Measurements from ENCODE around the gene GPR132. TPM values are rescaled to one million over a fixed set of nuclear protein-coding genes. Genes with fewer than 3 reads are reported as not detected.
"Not testable (repeated sequence)": the region's sequence is repeated elsewhere in the genome, so short reads cannot be mapped to it uniquely, and the experiment has no call there.

GPR132 gene, protein sequence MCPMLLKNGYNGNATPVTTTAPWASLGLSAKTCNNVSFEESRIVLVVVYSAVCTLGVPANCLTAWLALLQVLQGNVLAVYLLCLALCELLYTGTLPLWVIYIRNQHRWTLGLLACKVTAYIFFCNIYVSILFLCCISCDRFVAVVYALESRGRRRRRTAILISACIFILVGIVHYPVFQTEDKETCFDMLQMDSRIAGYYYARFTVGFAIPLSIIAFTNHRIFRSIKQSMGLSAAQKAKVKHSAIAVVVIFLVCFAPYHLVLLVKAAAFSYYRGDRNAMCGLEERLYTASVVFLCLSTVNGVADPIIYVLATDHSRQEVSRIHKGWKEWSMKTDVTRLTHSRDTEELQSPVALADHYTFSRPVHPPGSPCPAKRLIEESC
- total RNA-seq (94.5 TPM), polyA plus RNA-seq (10 to 100 TPM in 3 of 4 donors, 1 to 10 TPM in 1; 8.8 to 17.5 (median 14.6) TPM)

DNA sequence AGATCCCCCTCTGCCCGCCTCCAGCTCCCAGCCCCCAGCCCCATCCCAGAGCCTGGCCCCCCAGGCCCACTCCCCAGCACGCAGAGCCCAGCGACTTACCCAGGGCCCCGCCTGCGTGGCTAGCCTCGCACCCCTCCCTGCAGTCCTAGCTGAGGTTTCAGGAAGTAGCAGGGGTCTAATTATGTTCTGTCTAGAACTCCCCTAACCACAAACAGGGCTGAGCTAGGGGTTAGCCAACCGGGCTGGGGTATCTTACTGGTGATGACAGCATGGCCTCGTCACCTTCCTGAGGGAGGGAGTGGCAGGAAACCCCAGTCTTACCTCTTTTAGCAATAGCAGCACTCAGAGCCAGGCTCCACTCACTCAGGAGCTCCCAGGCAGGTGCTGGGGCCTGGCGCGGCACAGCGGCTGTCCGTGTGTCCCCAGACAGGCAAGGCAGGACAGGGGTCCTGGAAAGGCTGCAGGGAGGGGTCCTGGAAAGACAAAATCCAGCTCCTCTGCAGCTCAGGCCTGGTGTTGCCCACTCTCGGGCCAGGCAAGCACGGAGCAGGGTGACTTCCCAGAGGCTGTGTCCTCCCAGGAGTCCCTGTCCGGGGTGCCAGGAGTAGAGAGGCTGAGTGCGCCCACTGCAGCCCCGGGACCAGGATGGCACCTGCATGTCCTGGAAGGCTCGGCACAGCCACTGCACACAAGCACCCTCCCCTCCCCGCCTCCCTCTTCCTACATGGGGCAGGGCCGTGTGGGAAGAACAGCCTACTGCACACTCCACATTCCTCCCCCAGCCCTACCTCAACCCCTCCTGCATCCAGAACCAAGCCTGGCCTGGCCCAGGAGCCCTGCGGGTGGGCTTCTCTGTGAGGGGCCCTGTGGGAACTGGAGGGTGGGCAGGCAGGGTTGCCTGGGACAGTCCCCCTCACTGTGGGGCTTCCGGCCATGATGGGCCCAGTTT is at the start of gene GPR132:
Gene GPR132, minus strand, starts transcription at position 151 of the 949 bp plus-strand sequence. CDS start 10,010 bp downstream, outside the sequence.
- Mint-ChIP-seq H3K9me3 (no peaks in the 10 kb centered on the region), H3K36me3 (no peaks in the 10 kb centered on the region)

DNA sequence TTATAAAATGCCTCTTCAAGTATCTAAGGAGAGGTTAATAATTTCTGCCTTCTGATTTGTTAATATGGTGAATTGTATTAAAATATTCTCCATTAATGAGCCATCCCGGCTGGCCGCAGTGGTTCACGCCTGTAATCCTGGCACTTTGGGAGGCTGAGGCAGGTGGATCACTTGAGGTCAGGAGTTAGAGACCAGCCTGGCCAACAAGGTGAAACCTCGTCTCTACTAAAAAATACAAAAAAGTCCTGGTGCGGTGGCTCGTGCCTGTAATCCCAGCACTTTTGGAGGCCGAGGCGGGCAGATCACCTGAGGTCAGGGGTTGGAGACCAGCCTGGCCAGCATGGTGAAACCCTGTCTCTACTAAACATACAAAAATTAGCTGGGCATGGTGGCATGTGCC is 44.0 kb upstream of the GPR132 start:
- not testable (repeated sequence) for ATAC-seq (ENCODE audit: low read depth in 2 of 2); DNase-seq; H3K9me3 ChIP-seq (ENCODE audit: control insufficient read depth in 2 of 2, low read length in 2 of 2)

More for the DNA sequence above, at the start of gene GPR132:
- H3K4me3 ChIP-seq (ENCODE audit: low read depth, low read length): peak within 1 kb of the TSS; percentile 87
- peak; percentile 94 to 96 for ATAC-seq (ENCODE audit: low read depth in 2 of 2)
- H3K27ac Mint-ChIP-seq: peak within 1 kb of the TSS; percentile 96 to 99 (median 98)
- peak within 1 kb of the TSS; percentile 98 for H3K27ac ChIP-seq (ENCODE audit: insufficient read depth, low read length, poor library complexity, severe bottlenecking)
- no peaks in the 10 kb centered on the region for H3K9me3 ChIP-seq (ENCODE audit: control insufficient read depth in 2 of 2, low read length in 2 of 2)
- DNase-seq: peak; percentile 90 to 98 (median 94)
- H3K27me3 ChIP-seq (ENCODE audit: control insufficient read depth, insufficient read depth, low read length): no peaks in the 10 kb centered on the region
- peaks cover 5 to 91% (median 39%) of the 10 kb centered on the region in 4 donors for H3K4me1 Mint-ChIP-seq
- H3K27me3 Mint-ChIP-seq: peaks cover 4% of the 10 kb centered on the region
- H3K36me3 ChIP-seq (ENCODE audit: control insufficient read depth, insufficient read depth, low read length): no peaks in the 10 kb centered on the region
- peaks cover 85% of the 10 kb centered on the region for H3K4me1 ChIP-seq (ENCODE audit: control insufficient read depth, insufficient read depth, low read length, poor library complexity, severe bottlenecking)
- H3K4me3 Mint-ChIP-seq: peak within 1 kb of the TSS; percentile 93 to 100 (median 97)

DNA sequence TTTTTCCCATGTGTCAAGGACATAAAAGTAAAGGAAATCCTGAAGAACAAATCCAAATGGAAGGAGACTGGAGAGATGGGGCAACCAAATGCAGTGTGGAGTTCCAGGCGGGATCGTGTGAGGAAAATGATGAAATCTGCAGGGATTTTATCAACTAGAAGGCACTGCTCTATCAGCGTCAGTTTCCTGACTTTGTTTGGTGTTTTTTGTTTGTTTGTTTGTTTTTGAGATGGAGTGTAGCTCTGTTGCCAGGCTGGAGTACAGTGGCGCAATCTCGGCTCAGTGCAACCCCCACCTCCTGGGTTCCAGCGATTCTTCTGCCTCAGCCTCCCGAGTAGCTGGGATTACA is 43.3 kb upstream of the GPR132 start:
- Mint-ChIP-seq H3K9me3 (peaks cover 0 to 6% (median 0%) of the 10 kb centered on the region in 7 donors), H3K27ac (no peak overlapping the region), H3K4me1 (peaks cover 0 to 5% (median 3%) of the 10 kb centered on the region in 4 donors), H3K27me3 (peaks cover 35% of the 10 kb centered on the region), H3K4me3 (no peak overlapping the region), H3K36me3 (no peaks in the 10 kb centered on the region)
- H3K36me3 ChIP-seq (ENCODE audit: control insufficient read depth, insufficient read depth, low read length): no peaks in the 10 kb centered on the region
- ATAC-seq (ENCODE audit: low read depth in 2 of 2): no peak
- peaks cover 6% of the 10 kb centered on the region for H3K4me1 ChIP-seq (ENCODE audit: control insufficient read depth, insufficient read depth, low read length, poor library complexity, severe bottlenecking)
- H3K27me3 ChIP-seq (ENCODE audit: control insufficient read depth, insufficient read depth, low read length): peaks cover 19% of the 10 kb centered on the region
- H3K27ac ChIP-seq (ENCODE audit: insufficient read depth, low read length, poor library complexity, severe bottlenecking): no peak overlapping the region
- H3K4me3 ChIP-seq (ENCODE audit: low read depth, low read length): no peak overlapping the region
- no peaks in the 10 kb centered on the region for H3K9me3 ChIP-seq (ENCODE audit: control insufficient read depth in 2 of 2, low read length in 2 of 2)
- no peak for DNase-seq

More for the DNA sequence above, 44.0 kb upstream of the GPR132 start:
- H3K27ac Mint-ChIP-seq; H3K4me1 ChIP-seq (ENCODE audit: control insufficient read depth, insufficient read depth, low read length, poor library complexity, severe bottlenecking); H3K4me1 Mint-ChIP-seq; H3K9me3 Mint-ChIP-seq; H3K36me3 ChIP-seq (ENCODE audit: control insufficient read depth, insufficient read depth, low read length); H3K4me3 Mint-ChIP-seq; H3K27ac ChIP-seq (ENCODE audit: insufficient read depth, low read length, poor library complexity, severe bottlenecking); H3K4me3 ChIP-seq (ENCODE audit: low read depth, low read length); H3K36me3 Mint-ChIP-seq: not testable (repeated sequence)
- H3K27me3 ChIP-seq (ENCODE audit: control insufficient read depth, insufficient read depth, low read length): peaks cover 12% of the 10 kb centered on the region
- H3K27me3 Mint-ChIP-seq: peaks cover 28% of the 10 kb centered on the region

DNA sequence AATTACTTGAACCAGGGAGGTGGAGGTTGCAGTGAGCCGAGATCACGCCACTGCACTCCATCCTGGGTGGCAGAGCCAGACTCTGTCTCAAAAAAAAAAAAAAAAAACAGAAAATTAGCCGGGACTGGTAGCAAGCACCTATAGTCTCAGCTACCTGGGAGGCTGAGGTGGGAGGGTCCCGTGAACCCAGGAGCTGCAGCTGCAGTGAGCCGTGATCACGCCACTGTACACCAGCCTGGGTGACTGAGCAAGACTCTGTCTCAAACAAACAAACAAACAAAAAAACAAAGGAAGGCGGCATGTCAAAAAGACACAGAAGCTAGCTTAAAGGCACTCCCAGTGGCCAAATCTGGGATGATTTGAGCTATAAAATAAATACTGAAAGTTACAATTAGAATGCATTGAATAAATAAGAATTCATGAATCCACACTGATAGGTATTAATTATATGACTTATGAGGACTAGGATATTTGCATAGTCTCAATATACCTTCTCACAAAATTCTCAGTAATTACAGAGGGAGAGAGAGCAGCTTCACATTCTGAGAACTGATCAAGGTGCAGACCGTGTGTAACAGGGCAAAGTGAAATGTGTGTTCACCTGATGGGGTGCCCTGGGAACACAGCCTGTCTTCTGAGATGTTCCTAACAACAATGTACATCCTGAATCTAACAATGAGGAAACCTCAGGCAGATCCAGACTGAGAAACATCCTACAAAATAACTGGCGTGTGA is 42.7 kb upstream of the GPR132 start:
- peaks cover 0 to 7% (median 0%) of the 10 kb centered on the region in 7 donors for H3K9me3 Mint-ChIP-seq
- no peak for DNase-seq
- Histone ChIP-seq H3K9me3 (ENCODE audit: control insufficient read depth in 2 of 2, low read length in 2 of 2) (no peaks in the 10 kb centered on the region), H3K36me3 (ENCODE audit: control insufficient read depth, insufficient read depth, low read length) (no peaks in the 10 kb centered on the region), H3K27me3 (ENCODE audit: control insufficient read depth, insufficient read depth, low read length) (peaks cover 19% of the 10 kb centered on the region), H3K27ac (ENCODE audit: insufficient read depth, low read length, poor library complexity, severe bottlenecking) (no peak overlapping the region), H3K4me1 (ENCODE audit: control insufficient read depth, insufficient read depth, low read length, poor library complexity, severe bottlenecking) (peaks cover 6% of the 10 kb centered on the region), H3K4me3 (ENCODE audit: low read depth, low read length) (no peak overlapping the region)
- H3K4me3 Mint-ChIP-seq: no peak overlapping the region
- ATAC-seq (ENCODE audit: low read depth in 2 of 2): no peak
- peaks cover 37% of the 10 kb centered on the region for H3K27me3 Mint-ChIP-seq
- H3K4me1 Mint-ChIP-seq: peaks cover 0 to 5% (median 3%) of the 10 kb centered on the region in 4 donors
- no peak overlapping the region for H3K27ac Mint-ChIP-seq
- no peaks in the 10 kb centered on the region for H3K36me3 Mint-ChIP-seq

DNA sequence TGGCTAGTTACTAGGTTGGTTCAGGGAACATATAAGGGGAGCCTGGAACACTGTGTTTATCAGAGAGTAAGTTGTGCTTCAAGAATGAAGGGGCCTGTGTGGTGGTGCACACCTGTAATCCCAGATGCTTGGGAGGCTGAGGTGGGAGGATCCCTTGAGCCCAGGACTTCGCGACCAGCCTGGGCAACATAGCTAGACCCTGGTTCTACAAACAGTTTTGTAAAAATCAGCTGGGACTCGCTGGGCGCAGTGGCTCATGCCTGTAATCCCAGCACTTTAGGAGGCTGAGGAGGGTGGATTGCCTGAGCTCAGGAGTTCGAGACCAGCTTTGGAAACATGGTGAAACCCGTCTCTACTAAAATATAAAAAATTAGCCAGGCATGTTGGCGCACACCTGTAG is 42.1 kb upstream of the GPR132 start:
- H3K27me3 Mint-ChIP-seq: peaks cover 37% of the 10 kb centered on the region
- peaks cover 21% of the 10 kb centered on the region for H3K27me3 ChIP-seq (ENCODE audit: control insufficient read depth, insufficient read depth, low read length)

DNA sequence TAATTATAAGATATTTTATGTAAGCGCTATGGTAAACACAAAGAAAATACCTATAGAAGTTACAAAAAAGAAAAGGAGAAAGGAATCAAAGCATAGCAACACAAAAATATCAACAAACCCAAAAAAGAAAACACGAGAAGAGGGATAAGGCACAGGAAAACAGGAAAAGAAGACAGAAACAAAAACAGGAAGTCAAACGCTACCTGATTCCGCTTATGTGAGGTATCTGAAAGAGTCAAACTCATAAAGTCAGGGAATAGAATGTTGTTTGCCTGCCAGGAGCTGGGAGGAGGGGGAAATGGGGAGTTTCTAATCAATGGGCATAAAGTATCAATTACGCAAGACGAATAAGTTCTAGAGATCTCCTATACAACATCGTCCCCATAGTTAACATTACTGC is 39.9 kb upstream of the GPR132 start:
- H3K9me3 Mint-ChIP-seq: peaks cover 0 to 7% (median 0%) of the 10 kb centered on the region in 7 donors
- H3K27me3 ChIP-seq (ENCODE audit: control insufficient read depth, insufficient read depth, low read length): peaks cover 21% of the 10 kb centered on the region
- H3K4me1 Mint-ChIP-seq: peaks cover 0 to 5% (median 3%) of the 10 kb centered on the region in 4 donors
- no peaks in the 10 kb centered on the region for H3K36me3 ChIP-seq (ENCODE audit: control insufficient read depth, insufficient read depth, low read length)
- H3K27ac ChIP-seq (ENCODE audit: insufficient read depth, low read length, poor library complexity, severe bottlenecking): no peak overlapping the region
- H3K9me3 ChIP-seq (ENCODE audit: control insufficient read depth in 2 of 2, low read length in 2 of 2): no peaks in the 10 kb centered on the region
- H3K4me1 ChIP-seq (ENCODE audit: control insufficient read depth, insufficient read depth, low read length, poor library complexity, severe bottlenecking): peaks cover 6% of the 10 kb centered on the region
- peak overlapping the region in 1 of 3 donors; percentile 32 for H3K27ac Mint-ChIP-seq
- ATAC-seq (ENCODE audit: low read depth in 2 of 2): no peak
- DNase-seq: no peak
- H3K4me3 Mint-ChIP-seq: no peak overlapping the region
- H3K27me3 Mint-ChIP-seq: peaks cover 44% of the 10 kb centered on the region
- no peaks in the 10 kb centered on the region for H3K36me3 Mint-ChIP-seq
- no peak overlapping the region for H3K4me3 ChIP-seq (ENCODE audit: low read depth, low read length)

More for the DNA sequence above, 42.1 kb upstream of the GPR132 start:
- Mint-ChIP-seq H3K27ac (peak overlapping the region in 1 of 3 donors; percentile 44), H3K4me3 (no peak overlapping the region), H3K36me3 (no peaks in the 10 kb centered on the region), H3K4me1 (peaks cover 0 to 5% (median 3%) of the 10 kb centered on the region in 4 donors), H3K9me3 (peaks cover 0 to 7% (median 0%) of the 10 kb centered on the region in 7 donors)
- no peak for ATAC-seq (ENCODE audit: low read depth in 2 of 2)
- no peak for DNase-seq
- peaks cover 6% of the 10 kb centered on the region for H3K4me1 ChIP-seq (ENCODE audit: control insufficient read depth, insufficient read depth, low read length, poor library complexity, severe bottlenecking)
- no peak overlapping the region for H3K4me3 ChIP-seq (ENCODE audit: low read depth, low read length)
- H3K9me3 ChIP-seq (ENCODE audit: control insufficient read depth in 2 of 2, low read length in 2 of 2): no peaks in the 10 kb centered on the region
- H3K27ac ChIP-seq (ENCODE audit: insufficient read depth, low read length, poor library complexity, severe bottlenecking): no peak overlapping the region
- H3K36me3 ChIP-seq (ENCODE audit: control insufficient read depth, insufficient read depth, low read length): no peaks in the 10 kb centered on the region

DNA sequence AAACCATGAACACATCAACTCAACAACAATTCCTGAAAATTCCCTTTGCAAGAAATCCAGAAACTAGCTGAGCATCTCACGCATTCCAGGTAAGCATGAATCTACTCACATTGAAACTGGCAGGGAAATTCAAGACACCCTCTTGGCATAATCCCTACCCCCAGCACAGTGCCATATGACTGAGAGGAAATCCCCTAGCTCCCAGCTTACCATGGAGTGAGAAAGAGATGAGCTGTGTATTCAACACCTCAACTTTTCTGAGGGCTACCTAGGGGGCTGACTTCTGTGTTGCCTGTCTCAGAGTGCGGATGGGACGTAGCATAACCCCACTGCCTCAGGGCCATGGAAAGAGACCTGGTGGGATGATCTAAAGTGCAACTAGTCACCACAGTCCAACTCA is 37.7 kb upstream of the GPR132 start:
- Histone ChIP-seq H3K4me1 (ENCODE audit: control insufficient read depth, insufficient read depth, low read length, poor library complexity, severe bottlenecking) (peaks cover 6% of the 10 kb centered on the region), H3K9me3 (ENCODE audit: control insufficient read depth in 2 of 2, low read length in 2 of 2) (peaks cover 0 to 4% of the 10 kb centered on the region in 2 experiments), H3K36me3 (ENCODE audit: control insufficient read depth, insufficient read depth, low read length) (no peaks in the 10 kb centered on the region), H3K27me3 (ENCODE audit: control insufficient read depth, insufficient read depth, low read length) (peaks cover 21% of the 10 kb centered on the region), H3K27ac (ENCODE audit: insufficient read depth, low read length, poor library complexity, severe bottlenecking) (no peak overlapping the region), H3K4me3 (ENCODE audit: low read depth, low read length) (no peak overlapping the region)
- Mint-ChIP-seq H3K9me3 (peaks cover 0 to 11% (median 0%) of the 10 kb centered on the region in 7 donors), H3K4me3 (no peak overlapping the region), H3K27me3 (peaks cover 44% of the 10 kb centered on the region), H3K36me3 (no peaks in the 10 kb centered on the region), H3K4me1 (peaks cover 0 to 5% (median 3%) of the 10 kb centered on the region in 4 donors), H3K27ac (no peak overlapping the region)
- ATAC-seq (ENCODE audit: low read depth in 2 of 2): no peak
- no peak for DNase-seq
